ENCODE results near the gene SLC16A12.
"Not testable (repeated sequence)": the region's sequence is repeated elsewhere in the genome, so short reads cannot be mapped to it uniquely, and the experiment has no call there.

The SLC16A12 gene

DNA sequence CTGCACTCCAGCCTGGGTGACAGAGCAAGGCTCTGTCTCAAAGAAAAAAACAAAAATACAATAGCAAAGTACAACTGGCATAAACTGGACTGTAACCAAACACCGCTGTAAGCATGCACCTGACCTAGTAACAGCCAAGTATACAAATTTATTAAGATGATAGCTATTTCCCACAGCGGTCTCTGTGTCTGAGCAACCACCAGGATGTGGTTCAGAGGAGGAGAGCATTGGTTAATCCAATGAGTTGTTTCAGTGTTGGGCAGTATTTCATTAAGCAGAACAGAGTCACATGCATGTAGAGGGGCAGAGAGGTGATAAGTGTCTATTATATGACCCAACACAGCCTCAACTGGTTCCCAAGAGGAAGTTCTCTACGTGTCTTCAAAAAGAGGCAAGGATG, 4.0 kb downstream of the SLC16A12 start:
- ChIA-PET CTCF (interaction anchor here (1.0 kb wide), 1 partner anchor 13 kb away, joined by 3 read pairs; no protein-coding TSS in a partner anchor), POLR2A (no interaction called here)

GRCh38 chr10:89529711-89530110, 5.7 kb downstream of the SLC16A12 start:
- DNase-seq (ENCODE audit: low read depth, low spot score); CTCF ChIA-PET; H3K4me3 ChIP-seq (ENCODE audit: low read depth, low read length): not testable (repeated sequence)
- POLR2A ChIA-PET, result interaction anchor here (1.3 kb wide), 1 partner anchor 22 kb away, joined by 3 read pairs; no protein-coding TSS in a partner anchor

More for the DNA sequence above, 4.0 kb downstream of the SLC16A12 start:
- DNase-seq (ENCODE audit: low read depth, low spot score), result no peak
- TF ChIP-seq CTCF (IDR thresholded peaks at IDR 0.05; ENCODE audit: insufficient read depth, low read length, missing control alignments), result no peak
- no peak overlapping the region for H3K4me3 ChIP-seq (ENCODE audit: low read depth, low read length)

GRCh38 chr10:89526358-89526757, 9.0 kb downstream of the SLC16A12 start:
- DNase-seq (ENCODE audit: low read depth, low spot score), result no peak
- no peak for TF ChIP-seq CTCF (IDR thresholded peaks at IDR 0.05; ENCODE audit: insufficient read depth, low read length, missing control alignments)
- ChIA-PET POLR2A (no interaction called here), CTCF (interaction anchor here (1.1 kb wide), 1 partner anchor 99 kb away, joined by 3 read pairs; no protein-coding TSS in a partner anchor)
- no peak overlapping the region for H3K4me3 ChIP-seq (ENCODE audit: low read depth, low read length)

DNA sequence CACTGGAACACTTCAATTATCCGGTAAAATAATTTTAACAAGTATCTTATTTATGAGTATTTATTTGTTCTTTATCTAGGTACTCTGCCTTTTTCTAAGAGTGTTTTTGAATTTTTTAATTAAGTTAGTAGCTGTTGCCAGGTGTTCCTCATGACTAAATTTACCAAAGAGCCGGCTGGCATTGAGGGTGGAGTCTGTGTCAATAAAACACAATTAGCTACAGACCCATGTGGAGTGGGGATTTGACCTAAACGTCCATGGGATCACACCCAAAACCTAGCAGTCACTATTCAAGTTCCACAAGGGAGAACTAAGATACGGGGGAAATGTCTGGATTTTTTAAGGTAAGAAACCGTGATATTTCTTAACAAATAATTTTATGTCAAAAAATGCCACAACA, 9.8 kb downstream of the SLC16A12 start:
- POLR2A ChIA-PET, result no interaction called here
- H3K4me3 ChIP-seq (ENCODE audit: low read depth, low read length), result no peak overlapping the region
- DNase-seq (ENCODE audit: low read depth, low spot score), result no peak
- CTCF ChIA-PET, result no interaction called here
- no peak for TF ChIP-seq CTCF (IDR thresholded peaks at IDR 0.05; ENCODE audit: insufficient read depth, low read length, missing control alignments)

DNA sequence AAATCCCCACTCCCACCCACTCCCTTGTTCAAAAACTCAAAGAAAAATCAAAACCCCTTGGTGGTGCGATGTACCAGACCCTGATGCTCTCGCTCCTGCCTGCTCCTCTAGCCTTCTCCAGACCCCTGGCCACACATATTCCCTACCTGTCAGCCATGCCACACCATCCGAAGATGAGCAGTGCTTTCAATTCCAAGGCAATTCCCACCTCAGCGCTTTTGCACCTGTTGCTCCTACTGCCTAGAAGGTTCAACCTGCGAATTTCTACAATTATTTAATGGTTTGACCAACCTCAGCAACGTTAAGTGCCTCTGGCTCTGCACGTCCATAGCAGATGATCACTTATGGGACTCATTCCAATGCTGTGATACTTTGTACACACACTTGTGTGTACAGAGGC, 11.1 kb downstream of the SLC16A12 start:
- DNase-seq (ENCODE audit: low read depth, low spot score), result no peak
- POLR2A ChIA-PET, result no interaction called here
- no peak overlapping the region for H3K4me3 ChIP-seq (ENCODE audit: low read depth, low read length)
- CTCF ChIA-PET, result no interaction called here
- no peak for TF ChIP-seq CTCF (IDR thresholded peaks at IDR 0.05; ENCODE audit: insufficient read depth, low read length, missing control alignments)

GRCh38 chr10:89523274-89523673, 12.1 kb downstream of the SLC16A12 start:
- no peak for DNase-seq (ENCODE audit: low read depth, low spot score)
- no peak overlapping the region for H3K4me3 ChIP-seq (ENCODE audit: low read depth, low read length)
- ChIA-PET CTCF (no interaction called here), POLR2A (no interaction called here)
- no peak for TF ChIP-seq CTCF (IDR thresholded peaks at IDR 0.05; ENCODE audit: insufficient read depth, low read length, missing control alignments)

DNA sequence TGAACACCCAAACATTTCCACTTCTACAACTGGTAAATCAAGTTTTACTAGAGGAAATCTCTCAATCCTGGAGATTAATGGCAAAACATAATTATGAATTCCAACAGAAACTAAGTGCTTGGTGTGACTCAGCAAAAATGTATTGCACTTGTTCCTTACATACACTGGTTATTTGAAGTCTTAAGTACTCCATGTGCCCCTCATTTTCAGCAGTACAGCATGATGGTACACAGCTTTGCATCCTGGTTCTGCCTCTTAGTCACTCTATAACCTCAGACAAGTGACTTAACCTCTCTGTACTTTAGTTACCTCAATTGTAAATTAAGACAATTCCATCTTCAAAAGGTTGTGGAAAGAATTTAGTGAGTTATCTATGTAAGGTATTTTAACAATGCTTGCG, 12.9 kb downstream of the SLC16A12 start:
- CTCF ChIA-PET, result interaction anchor here (0.8 kb wide), 1 partner anchor 42 kb away, joined by 3 read pairs; no protein-coding TSS in a partner anchor
- TF ChIP-seq CTCF (IDR thresholded peaks at IDR 0.05; ENCODE audit: insufficient read depth, low read length, missing control alignments), result no peak
- POLR2A ChIA-PET, result no interaction called here
- DNase-seq (ENCODE audit: low read depth, low spot score), result no peak
- H3K4me3 ChIP-seq (ENCODE audit: low read depth, low read length), result no peak overlapping the region
